ELF-1 (cell line): ENCODE measurements around the gene TLCD1.

Experiments
- DNase-seq: peaks from one replicate; pipeline ENCODE4 v3.0.0-alpha.2; 2016; ENCODE audit warnings: low read depth, low spot score

The TLCD1 gene, protein sequence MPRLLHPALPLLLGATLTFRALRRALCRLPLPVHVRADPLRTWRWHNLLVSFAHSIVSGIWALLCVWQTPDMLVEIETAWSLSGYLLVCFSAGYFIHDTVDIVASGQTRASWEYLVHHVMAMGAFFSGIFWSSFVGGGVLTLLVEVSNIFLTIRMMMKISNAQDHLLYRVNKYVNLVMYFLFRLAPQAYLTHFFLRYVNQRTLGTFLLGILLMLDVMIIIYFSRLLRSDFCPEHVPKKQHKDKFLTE

DNA sequence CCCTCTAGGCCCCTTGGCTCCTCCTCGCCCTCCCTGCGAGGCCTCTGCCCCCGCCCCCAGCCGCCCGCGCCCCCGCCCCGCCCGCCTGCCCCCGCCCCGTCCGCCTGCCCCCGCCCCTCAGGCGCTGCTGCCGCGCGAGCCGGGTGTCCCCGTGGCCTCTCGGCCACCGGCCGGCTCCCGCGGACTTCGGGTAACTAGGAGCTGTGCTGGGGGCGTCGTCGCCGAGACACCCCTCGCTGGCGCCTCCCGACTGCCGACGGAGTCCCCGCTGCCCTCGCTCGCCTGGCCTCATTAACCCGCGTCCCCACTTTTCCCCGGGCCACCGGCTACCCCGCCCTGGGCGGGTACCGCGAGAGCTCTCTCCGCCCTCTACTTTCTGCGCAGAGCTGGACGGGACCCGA is at the start of gene TLCD1:
Gene TLCD1, minus strand, starts transcription at position 8 of the 401 bp plus-strand sequence. CDS start 136 bp downstream, outside the sequence.
- DNase-seq, result no peak

DNA sequence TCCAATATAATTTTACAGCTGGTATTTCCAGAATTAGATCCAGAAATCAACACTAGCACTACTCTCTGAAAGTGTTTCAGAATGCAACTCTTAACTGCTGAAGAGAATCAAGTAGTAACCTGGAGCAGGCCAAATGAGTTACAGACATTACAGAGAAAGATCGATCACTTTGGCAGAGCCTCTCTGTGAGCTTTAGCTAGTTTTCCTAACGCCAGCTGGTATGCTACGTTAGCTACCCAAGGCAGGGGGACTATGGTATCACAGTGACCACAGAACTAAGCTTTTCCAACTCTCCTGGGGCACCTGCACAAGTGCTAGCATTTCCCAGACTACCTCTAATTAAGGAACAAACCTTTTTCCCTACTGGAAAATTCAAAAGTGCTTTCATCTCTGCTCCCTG is 48.2 kb upstream of the TLCD1 start:
- no peak for DNase-seq

DNA sequence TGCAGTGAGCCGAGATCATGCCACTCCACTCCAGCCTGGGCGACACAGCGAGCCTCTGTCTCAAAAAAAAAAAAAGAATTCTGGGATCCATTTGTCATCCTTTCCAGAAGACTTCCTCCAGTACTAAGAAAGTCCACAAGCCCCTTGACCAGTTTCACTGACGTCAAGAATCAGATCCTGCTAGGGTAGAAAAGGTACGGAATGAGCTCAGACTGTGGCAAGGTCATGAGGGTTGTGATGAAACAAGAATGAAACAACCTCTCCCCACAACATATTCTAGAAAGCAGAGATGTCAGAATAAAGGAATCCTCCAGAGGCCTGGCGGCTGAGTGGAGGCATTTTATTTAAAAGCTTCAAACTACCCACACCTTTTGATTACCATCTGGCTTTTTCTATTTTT is 47.7 kb upstream of the TLCD1 start:
- DNase-seq, result no peak

DNA sequence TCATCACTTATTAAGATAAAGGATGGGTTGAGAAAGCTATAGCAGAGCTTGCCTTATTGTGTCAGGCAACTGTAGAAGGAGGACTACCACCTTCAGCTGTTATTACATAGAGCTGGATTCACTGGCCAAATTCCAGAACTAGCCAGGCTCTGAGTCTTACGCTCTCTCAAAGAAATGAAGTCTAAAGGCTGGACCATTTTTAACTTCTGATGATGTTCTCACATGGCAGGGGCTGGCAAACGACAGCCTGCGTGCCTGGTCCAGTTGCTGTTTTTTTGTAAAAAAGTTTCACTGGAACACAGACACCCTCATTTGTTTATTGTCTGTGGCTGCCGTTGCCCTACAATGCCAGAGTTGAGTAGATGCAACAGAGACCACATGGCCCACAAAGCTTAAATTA is 39.0 kb upstream of the TLCD1 start:
- DNase-seq, result no peak

DNA sequence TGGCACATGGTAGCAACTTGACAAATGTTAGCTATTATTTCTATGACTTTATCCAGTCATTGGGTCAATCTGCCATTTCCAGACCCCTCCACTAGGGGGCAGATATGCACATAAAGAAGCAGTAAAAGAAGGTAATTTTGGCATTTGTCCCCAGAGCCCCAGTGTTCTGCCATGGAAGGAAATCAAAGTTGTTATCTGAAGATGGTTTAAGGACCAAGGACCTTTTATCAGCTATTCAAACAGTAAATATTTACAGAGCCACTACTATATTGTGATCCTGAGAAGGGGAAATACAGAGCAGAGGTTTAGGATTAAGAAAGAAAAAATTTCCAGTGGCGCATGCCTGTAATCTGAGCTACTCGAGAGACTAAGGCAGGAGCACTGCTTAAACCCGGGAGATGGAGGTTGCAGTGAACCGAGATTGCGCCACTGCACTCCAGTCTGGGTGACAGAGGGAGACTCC is 37.8 kb upstream of the TLCD1 start:
- peak; percentile 49 for DNase-seq

DNA sequence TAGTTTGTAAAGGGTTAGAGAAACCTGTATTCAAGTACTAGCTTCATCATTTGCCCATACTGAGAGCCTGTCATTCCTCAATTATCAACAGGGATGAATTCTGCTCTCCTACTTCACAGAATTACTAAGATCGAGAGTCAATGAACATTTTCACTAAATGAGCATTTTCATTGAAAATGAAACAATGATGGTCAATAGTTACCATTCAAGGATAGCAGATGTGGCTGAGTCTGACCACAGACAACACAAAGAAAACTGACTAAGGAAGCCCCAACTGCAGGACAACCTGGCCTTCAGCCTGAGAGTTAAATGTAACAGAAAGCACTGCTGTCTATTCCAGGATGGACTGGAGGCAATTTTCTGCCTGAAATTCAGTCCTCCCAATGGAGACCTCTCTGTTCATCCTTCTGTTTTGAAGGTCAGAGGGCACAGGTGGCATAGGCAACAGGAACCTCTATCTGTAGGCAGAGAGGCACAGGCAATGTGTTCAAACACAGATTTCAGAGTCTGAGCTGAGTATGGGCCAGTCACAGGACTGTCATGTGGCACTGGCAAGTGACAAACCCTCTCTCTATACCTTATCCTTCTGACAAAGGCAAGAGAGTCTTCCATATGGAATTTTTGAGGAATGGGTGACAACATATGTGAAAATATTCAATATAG is 37.2 kb upstream of the TLCD1 start:
- DNase-seq, result no peak

DNA sequence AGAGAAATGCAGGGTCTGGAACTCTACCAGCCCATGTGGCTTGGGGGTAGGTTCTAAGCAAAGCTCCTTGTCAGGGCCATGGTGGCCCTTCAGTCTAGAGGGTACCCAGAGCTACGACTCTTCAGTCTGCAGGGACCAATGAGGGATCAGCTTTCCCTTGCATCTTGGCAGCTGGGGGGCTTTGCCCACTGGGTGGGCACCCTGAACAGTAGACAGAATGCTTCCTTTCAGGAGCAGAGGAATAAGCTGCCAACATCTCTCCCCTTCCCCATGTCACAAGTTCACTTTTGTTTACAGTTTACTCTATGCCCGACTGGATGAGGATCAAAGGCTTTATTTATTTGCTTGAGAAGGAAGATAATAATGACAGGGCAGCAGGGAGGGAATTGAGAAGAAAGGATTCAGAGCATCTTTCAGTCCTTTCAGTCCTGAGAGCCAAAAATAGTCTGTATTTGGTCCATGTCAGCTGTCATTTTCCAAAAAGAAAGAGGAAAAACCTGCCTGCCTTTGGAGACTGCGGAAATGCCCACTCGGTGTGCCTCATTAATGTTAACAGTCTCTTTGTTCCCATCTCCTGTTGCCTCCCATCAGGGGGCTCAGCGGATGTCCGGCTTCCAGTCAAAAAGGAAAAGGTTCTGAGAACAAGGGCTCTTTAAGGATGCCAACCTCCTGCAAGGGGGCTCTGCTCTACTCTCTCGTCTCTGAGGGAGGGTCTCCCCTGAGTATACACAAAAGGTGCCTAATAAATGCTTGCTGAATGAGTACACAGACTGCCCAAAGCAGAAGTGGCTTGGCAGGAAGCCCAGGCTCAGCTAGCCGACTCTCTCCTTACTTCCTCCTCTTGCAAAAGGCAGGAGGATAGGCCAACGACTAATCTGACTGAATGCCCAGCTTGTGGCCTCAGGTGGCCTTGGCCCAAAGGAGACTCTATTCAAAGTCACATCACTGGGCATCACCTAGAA is 34.8 kb upstream of the TLCD1 start:
- peak; percentile 42 for DNase-seq

DNA sequence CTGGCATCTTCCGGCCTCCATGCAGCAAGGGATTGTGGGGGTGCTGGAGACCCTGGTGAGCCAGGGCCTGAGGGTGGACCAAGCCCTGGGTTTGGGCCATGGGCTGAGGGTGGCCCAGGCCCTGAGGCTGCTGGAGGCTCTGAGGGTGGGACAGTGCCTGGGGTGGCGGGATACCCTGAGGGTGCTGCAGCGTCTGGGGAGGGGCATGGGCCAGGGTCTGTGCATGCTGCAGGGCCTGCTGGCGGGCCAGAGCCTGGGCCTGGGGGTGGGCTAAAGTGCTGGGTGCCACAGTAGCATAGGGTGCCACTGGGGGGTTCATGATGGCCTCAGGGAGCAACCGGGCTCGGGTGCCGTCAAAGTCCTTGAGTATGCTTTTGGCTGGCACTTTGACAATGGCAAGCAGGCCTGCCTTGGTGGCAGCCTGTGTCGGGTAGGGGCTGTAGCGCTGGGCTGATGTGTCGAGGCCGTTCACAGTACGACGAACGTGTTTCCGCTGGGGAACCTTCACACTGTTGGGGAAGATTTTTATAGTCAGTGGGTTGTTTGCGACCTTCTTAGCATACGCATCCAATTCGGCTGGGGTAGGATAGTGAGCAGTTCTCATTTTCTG is 33.3 kb upstream of the TLCD1 start:
- no peak for DNase-seq

DNA sequence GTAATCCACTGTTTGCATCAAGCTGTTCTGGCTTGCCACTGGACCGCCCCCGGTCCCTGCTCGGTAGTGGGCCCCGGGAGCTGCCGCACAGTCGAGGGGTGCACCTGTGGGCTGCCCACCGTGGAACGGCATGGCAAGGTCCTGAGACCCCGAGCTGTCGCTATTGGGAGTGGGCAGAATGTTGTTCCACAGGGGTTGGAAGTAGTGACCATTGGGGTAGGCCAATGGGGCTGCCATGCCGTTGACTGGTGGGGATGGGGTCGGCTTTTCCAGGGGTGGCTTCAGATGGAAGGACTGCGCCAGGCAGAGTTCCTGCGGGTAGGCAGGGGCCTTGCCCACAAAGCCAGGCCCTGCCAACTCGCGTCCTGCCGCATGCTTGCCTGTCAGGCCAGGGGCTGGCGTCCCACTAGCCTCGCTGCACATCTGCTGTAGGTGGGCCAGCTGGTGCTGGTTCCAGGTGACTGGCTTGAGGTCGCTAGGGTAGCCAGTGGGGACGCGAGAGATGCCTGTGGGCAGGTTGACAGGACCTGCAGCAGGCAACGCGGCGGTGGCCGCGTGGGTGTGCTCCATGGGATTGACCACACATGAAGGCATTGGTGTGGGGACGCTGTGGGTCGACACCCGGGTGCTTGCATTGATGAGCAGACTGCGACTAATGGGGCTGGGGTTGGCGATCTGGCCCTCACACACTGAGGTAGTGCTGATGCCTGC is 32.5 kb upstream of the TLCD1 start:
- DNase-seq, result no peak

DNA sequence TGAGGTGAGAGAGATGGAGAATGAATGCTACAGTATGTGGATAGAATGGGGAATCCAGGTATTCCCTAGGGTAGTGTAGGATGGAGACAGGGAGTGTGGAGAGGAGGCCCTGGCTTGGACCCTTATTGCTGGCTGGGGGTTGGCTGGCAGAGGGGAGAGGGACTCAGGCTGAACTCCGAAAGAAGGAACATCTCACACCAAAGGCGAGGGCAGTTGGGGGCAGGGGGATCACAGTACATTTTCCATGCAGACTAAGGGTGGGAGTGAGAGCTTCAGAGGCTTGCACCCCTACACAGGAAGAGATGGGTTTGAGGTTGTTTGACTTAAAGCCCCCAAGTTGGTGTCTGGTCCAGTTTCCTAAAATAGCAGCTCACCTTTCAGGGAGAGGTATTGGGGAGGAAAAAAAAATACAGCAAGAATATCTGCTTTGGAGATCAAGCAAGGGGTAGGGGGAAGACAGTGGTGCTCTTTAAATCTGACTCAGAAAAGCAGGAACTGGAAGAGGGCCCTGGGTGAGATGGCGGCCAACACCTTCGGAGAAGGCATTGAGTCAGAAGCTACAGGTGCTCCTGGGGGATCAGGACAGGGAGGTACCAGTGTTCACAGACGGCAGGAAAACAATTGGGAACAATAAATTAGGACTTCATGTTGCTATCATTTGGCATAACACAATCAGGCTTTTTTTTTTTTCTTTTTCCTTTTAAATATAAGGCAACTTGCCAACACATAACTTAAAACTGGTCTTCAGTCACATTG is 30.2 kb upstream of the TLCD1 start:
- no peak for DNase-seq

DNA sequence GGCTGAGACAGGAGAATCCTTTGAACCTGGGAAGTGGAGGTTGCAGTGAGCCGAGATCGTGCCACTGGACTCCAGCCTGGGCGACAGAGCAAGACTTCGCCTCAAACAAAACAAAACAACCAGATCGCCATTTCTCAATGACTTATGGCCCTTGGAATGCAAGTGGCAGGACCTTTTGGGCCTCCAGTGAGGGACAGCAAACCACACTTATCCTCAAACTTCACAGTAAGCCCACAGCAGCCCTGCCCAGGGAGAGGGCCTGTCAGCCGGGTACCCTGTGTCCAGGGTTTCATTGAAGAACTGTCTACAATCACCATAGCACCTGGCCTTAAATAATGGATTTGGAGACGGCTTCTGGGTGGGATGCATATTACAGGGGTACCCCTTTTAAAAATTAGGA is 29.5 kb upstream of the TLCD1 start:
- DNase-seq, result no peak

DNA sequence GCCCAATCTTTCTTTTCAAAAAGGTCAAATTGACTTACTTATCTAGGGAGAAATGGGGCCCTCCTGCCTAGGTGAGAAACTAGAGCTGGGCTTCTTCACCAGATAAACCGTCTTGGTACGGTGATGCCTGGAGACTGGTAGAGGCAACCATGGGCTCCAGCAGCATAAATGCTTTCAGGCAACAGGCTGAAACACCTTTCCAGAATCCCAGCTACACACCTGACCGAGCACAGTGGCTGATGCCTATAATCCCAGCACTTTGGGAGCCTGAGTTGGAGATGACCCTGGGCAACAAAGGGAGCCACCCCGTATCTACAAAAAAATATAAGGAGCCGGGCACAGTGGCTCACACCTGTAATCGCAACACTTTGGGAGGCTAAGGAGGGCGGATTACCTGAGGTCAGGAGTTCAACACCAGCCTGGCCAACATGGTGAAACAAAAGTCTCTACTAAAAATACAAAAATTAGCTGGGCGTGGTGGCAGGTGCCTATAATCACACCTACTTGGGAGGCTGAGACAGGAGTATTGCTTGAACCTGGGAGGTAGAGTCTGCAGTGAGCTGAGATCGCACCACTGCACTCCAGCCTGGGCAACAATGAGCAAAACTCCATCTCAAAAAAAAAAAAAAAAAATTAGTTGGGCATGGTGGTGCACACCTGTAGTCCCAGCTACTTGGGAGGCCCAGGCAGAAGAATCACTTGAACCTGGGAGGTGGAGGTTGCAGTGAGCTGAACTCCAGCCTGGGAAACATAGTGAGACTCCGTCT is 25.8 kb upstream of the TLCD1 start:
- no peak for DNase-seq

DNA sequence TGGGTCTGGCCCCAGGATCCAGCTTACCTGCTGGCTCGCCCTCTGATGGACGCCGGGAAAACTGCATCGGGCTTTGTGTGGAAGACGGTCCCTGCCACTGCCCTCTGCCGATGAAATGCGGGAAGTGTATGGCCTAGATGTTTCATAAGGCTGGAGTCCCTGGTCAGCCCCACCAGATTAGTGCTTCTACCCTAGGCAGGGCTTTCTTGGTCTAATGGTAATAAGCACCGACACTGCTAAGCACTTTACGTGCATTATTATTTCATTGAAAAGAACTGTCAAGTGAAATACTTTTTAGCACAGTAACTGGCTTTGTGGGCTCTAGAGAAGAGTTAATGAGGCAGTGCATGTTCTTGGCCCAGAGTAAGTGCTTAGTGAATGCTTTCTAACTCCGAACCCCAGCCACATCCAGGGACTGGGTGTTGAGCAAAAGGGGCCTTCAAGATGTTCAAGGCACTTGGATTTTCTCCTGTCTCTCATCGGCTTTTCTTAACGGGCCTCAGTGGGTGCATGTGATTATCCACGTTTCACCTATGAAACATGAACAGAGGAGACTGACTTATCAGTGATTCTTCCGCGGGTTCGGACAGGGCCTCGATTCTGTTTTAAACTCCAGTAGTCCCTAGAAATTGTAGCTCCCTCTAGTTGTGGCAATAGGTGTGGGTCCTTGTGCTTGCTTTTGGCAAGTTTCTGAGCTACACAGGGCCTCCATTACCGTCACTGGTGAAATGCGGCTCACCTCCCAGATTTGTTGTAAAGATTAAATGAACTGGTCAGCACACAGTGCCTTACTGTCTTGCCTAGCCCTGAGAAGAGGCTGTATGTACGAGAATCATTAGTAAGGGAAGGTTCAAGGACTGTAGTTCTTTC is 24.4 kb upstream of the TLCD1 start:
- peak; percentile 97 for DNase-seq

DNA sequence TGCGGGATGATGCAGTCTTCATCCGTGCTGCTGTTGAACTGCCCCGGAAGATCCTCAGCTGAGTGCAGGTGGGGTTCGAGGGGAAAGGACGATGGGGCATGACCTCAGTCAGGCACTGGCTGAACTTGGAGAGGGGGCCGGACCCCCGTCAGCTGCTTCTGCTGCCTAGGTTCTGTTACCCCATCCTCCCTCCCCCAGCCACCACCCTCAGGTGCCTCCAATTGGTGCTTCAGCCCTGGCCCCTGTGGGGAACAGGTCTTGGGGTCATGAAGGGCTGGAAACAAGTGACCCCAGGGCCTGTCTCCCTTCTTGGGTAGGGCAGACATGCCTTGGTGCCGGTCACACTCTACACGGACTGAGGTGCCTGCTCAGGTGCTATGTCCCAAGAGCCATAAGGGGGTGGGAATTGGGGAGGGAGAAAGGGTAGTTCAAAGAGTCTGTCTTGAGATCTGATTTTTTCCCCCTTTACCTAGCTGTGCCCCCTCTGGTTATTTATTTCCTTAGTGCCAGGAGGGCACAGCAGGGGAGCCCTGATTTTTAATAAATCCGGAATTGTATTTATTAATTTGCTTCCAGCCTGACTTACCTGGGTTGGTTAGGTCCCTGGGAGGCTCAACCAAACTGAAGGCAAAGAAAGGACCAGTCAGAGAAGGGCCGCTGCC is 23.6 kb upstream of the TLCD1 start:
- DNase-seq, result no peak

DNA sequence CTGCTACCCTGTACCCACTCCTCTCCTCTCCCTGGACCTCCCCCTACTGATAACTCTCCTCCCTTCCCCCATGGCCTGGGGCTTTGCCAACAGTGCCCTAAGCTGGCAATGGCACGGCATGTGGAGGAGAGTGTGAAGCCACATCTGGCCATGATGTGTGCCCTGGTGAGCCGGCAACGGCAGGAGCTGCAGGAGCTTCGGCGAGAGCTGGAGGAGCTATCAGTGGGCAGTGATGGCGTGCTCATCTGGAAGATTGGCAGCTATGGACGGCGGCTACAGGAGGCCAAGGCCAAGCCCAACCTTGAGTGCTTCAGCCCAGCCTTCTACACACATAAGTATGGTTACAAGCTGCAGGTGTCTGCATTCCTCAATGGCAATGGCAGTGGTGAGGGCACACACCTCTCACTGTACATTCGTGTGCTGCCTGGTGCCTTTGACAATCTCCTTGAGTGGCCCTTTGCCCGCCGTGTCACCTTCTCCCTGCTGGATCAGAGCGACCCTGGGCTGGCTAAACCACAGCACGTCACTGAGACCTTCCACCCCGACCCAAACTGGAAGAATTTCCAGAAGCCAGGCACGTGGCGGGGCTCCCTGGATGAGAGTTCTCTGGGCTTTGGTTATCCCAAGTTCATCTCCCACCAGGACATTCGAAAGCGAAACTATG is 23.0 kb upstream of the TLCD1 start:
- no peak for DNase-seq

DNA sequence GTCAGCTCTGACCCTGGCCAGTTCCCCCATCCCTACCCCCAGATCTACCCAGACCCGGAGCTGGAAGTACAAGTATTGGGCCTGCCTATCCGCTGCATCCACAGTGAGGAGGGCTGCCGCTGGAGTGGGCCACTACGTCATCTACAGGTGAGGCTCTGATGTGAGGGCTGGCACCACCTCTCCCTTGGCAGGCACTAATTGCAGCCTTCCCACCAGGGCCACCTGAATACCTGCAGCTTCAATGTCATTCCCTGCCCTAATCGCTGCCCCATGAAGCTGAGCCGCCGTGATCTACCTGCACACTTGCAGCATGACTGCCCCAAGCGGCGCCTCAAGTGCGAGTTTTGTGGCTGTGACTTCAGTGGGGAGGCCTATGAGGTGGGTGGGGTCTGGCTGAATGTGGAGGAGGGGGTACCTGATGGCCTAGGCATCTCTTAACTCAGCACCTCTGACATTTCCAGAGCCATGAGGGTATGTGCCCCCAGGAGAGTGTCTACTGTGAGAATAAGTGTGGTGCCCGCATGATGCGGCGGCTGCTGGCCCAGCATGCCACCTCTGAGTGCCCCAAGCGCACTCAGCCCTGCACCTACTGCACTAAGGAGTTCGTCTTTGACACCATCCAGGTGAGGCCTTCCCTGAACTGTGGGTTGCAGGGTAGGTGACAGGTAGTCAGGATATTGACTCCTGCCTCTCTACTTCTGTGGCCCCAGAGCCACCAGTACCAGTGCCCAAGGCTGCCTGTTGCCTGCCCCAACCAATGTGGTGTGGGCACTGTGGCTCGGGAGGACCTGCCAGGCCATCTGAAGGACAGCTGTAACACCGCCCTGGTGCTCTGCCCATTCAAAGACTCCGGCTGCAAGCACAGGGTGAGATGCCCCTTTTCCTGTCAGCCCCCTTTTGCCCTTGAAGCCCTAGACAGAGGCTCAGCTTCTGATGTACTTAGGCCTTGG is 22.0 kb upstream of the TLCD1 start:
- DNase-seq, result no peak
